22Rv1 (cell line): ENCODE results near the gene DOCK8.

Experiments used
- CTCF ChIP-seq: fragments of 450-650 bp; IDR thresholded peaks from 2 replicates; pipeline ENCODE4 v1.5.1; 2017; ENCODE audit warnings: mild to moderate bottlenecking
- ZFX ChIP-seq: fragments of 450-650 bp; IDR thresholded peaks from 2 replicates; pipeline ENCODE4 v1.6.1; 2017; ENCODE audit warnings: antibody characterized with exemption, borderline replicate concordance

DNA sequence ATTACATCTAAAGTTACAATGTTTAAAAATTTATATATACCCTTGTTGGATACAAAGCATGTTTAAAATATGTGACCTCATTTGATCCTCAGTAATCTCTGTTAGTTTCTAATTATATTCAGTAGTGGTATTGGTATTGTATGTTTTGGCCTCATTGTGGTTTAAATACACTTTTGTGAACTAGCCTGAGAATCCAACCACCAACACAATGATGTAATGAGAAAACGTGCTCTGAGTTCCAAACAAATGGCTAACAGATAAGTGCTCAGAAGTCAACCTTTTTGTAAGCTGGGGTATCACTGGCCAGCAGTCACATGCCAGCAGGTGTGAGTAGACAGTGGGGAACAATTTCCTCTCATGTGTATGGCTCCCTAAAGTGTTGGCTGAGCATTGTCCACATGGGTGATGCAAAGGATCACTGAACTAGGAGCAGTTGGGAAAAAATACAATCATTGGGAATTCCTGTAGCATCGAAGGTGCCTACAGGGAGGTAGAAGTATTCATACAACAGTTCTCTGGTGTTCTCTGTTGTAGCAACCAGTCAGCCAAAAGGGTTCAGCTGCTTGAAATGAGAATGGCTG is 56.1 kb downstream of the DOCK8 start:
- TF ChIP-seq CTCF (no peak), ZFX (no peak)
